Stimulated activated effector memory CD8-positive, alpha-beta T cell treated with anti-CD3 and anti-CD28 coated beads, Interleukin-12 subunit alpha, Interleukin-12 subunit beta, amount 100 ng/mL, for 72 hours (primary cell): ENCODE data around the gene ELOVL6.
"Not testable (repeated sequence)": the region's sequence is repeated elsewhere in the genome, so short reads cannot be mapped to it uniquely, and the experiment has no call there.

Experiments used
- ATAC-seq: fragments of 150-1000 bp; cut with Tn5 transposase; 2 replicates; pipeline ENCODE4 v1.10.0; 2021
- DNase-seq, 2 donors: peaks; one replicate each; pipeline ENCODE4 v3.0.0; 2021 to 2022; ENCODE audit warnings: low spot score in 2 of 2
- H3K27ac Mint-ChIP-seq: one replicate; pipeline ENCODE4 v1.8.0; 2022; ENCODE audit warnings: mild to moderate bottlenecking, mixed read lengths
- H3K36me3 Mint-ChIP-seq: one replicate; pipeline ENCODE4 v1.8.0; 2022; ENCODE audit warnings: mild to moderate bottlenecking, mixed read lengths
- H3K4me1 Mint-ChIP-seq: one replicate; pipeline ENCODE4 v1.8.0; 2022; ENCODE audit warnings: mixed read lengths
- H3K4me3 Mint-ChIP-seq: one replicate; pipeline ENCODE4 v1.8.0; 2022; ENCODE audit warnings: mild to moderate bottlenecking, mixed read lengths
- H3K9me3 Mint-ChIP-seq: one replicate; pipeline ENCODE4 v1.8.0; 2022; ENCODE audit warnings: mixed read lengths

ELOVL6 gene

DNA sequence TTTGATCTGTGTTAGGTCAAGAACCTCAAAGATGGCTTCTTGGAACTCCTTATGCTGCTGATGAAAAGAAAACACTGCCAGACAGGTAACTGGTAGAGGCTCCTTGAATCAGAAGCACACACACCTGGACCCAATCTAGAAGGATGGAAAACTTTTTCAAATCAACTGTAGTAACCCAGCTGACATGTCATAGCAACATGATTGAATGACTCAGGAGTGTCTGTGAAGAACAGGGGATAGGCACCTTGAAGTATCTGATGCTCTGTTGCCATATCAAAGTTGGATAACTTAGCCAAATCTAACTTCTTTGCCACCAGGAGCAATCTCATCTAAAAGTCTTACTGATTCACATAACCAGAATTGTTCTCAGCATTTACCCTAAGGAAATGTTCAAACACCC lies 98.8 kb downstream of the ELOVL6 start:
- Mint-ChIP-seq H3K27ac (no peak overlapping the region), H3K4me3 (no peak overlapping the region), H3K36me3 (peaks cover 8% of the 10 kb centered on the region), H3K9me3 (no peaks in the 10 kb centered on the region), H3K4me1 (peaks cover 9% of the 10 kb centered on the region)
- DNase-seq (no peak), ATAC-seq (peak; percentile 40)

DNA sequence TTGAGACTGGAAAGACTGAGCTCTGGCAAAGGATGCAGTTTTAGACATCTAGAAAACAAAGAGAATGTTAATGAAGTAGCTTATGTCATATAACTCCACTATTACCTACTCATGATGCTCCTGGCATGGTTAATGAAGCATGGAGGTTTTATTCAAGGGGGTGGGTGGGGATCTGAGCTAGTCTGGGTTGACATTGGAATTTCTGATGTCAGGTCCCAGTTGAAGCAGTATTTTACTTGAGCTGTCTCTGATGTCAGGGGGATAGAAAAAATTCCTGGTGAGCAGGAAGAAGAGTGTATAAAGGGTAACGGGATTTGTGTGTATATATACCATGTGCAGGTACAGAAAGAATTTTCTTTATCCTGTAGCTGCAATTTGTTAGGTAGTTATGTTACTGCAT lies 102.0 kb downstream of the ELOVL6 start:
- peaks cover 17% of the 10 kb centered on the region for H3K4me1 Mint-ChIP-seq
- H3K36me3 Mint-ChIP-seq = no peaks in the 10 kb centered on the region
- H3K9me3 Mint-ChIP-seq = no peaks in the 10 kb centered on the region
- DNase-seq (no peak), ATAC-seq (no peak)
- no peak overlapping the region for H3K27ac Mint-ChIP-seq
- no peak overlapping the region for H3K4me3 Mint-ChIP-seq

- Mint-ChIP-seq H3K4me1 (peaks cover 41% of the 10 kb centered on the region), H3K27ac (no peak overlapping the region), H3K4me3 (no peak overlapping the region), H3K9me3 (no peaks in the 10 kb centered on the region), H3K36me3 (peaks cover 6% of the 10 kb centered on the region)
- ATAC-seq (no peak), DNase-seq (no peak)
Observed at GRCh38 chr4:110092646-110093045, 105.8 kb downstream of the ELOVL6 start.

GRCh38 chr4:110091434-110092140 lies 106.8 kb downstream of the ELOVL6 start:
- Mint-ChIP-seq H3K4me3 (no peak overlapping the region), H3K4me1 (peaks cover 49% of the 10 kb centered on the region), H3K27ac (no peak overlapping the region), H3K9me3 (no peaks in the 10 kb centered on the region), H3K36me3 (peaks cover 6% of the 10 kb centered on the region)
- DNase-seq (no peak), ATAC-seq (no peak)

DNA sequence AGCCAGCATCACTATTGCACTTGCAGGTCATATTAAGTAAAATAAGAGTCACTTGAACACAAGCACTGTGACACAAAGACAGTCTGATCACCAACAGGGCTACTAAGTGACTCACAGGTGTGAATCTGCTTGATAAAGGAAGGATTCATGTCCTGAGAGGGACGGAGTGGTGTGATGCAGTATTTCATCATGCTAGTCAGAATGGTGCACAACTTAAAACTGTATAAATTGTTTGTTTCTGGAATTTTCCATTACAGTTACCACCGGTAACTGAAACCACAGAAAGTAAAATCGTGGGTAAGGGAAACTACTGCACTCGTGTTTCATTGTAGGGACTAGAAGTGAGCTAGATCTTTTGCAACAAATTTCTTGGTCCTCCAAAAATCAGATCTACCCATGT lies 109.7 kb downstream of the ELOVL6 start:
- peaks cover 64% of the 10 kb centered on the region for H3K4me1 Mint-ChIP-seq
- H3K9me3 Mint-ChIP-seq = no peaks in the 10 kb centered on the region
- peak; percentile 99 for ATAC-seq
- H3K4me3 Mint-ChIP-seq = peak overlapping the region; percentile 40
- peaks cover 6% of the 10 kb centered on the region for H3K36me3 Mint-ChIP-seq
- peak overlapping the region; percentile 84 for H3K27ac Mint-ChIP-seq
- DNase-seq = no peak

DNA sequence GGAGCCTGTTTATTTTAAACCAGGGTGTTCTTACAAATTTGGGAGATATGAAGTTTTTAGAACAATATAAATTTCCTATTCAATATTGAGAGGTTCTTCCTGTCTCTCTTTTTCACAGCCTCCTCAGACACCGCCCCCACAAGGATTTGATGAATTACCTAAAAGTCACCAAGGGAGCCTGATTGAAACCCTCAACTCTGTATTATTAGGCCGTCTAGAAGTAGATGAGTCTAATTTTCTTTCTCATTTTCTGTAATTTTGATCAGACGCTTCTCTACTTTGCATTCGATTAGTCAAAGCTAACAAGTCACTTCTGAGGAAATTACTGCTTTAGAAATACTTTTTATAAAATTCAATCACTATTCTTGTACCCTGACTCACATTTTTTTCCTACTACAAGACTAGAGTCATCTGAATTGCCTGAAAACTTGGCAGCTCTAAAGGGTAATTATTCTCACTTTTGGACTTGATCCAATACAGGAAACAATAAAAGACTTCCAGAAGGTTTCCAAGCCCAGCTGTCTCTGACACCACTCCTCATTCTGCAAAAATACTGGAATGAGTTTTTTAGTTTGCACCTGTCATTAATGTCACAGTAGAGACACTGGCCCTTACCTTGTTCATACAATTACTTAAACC lies 111.2 kb downstream of the ELOVL6 start:
- Mint-ChIP-seq H3K36me3 (peaks cover 6% of the 10 kb centered on the region), H3K4me3 (peak overlapping the region; percentile 6), H3K4me1 (peaks cover 64% of the 10 kb centered on the region), H3K27ac (peak overlapping the region; percentile 84), H3K9me3 (no peaks in the 10 kb centered on the region)
- ATAC-seq (peak; percentile 42), DNase-seq (no peak)

- DNase-seq (no peak), ATAC-seq (no peak)
- peaks cover 6% of the 10 kb centered on the region for H3K36me3 Mint-ChIP-seq
- no peak overlapping the region for H3K4me3 Mint-ChIP-seq
- H3K4me1 Mint-ChIP-seq = peaks cover 48% of the 10 kb centered on the region
- peak overlapping the region; percentile 65 for H3K27ac Mint-ChIP-seq
- no peaks in the 10 kb centered on the region for H3K9me3 Mint-ChIP-seq
Observed at GRCh38 chr4:110085131-110085530, 113.3 kb downstream of the ELOVL6 start.

- Mint-ChIP-seq H3K4me3 (no peak overlapping the region), H3K9me3 (peaks cover 3% of the 10 kb centered on the region), H3K36me3 (peaks cover 6% of the 10 kb centered on the region), H3K4me1 (peaks cover 44% of the 10 kb centered on the region), H3K27ac (no peak overlapping the region)
- DNase-seq (no peak), ATAC-seq (no peak)
Observed at GRCh38 chr4:110084154-110084553, 114.3 kb downstream of the ELOVL6 start.

GRCh38 chr4:110078148-110078547 lies 120.3 kb downstream of the ELOVL6 start:
- H3K9me3 Mint-ChIP-seq, DNase-seq, H3K36me3 Mint-ChIP-seq, H3K4me3 Mint-ChIP-seq, H3K27ac Mint-ChIP-seq, ATAC-seq: not testable (repeated sequence)
- H3K4me1 Mint-ChIP-seq = peaks cover 20% of the 10 kb centered on the region

GRCh38 chr4:110076828-110077227 lies 121.6 kb downstream of the ELOVL6 start:
- not testable (repeated sequence) for H3K9me3 Mint-ChIP-seq, H3K4me3 Mint-ChIP-seq, ATAC-seq, H3K27ac Mint-ChIP-seq, H3K36me3 Mint-ChIP-seq, DNase-seq
- peaks cover 20% of the 10 kb centered on the region for H3K4me1 Mint-ChIP-seq

GRCh38 chr4:110075891-110076290 lies 122.5 kb downstream of the ELOVL6 start:
- Mint-ChIP-seq H3K36me3 (peaks cover under 1% of the 10 kb centered on the region), H3K4me1 (peaks cover 20% of the 10 kb centered on the region), H3K27ac (no peak overlapping the region), H3K4me3 (no peak overlapping the region), H3K9me3 (peaks cover 3% of the 10 kb centered on the region)
- no peak for DNase-seq
- no peak for ATAC-seq

GRCh38 chr4:110075083-110075738 lies 123.2 kb downstream of the ELOVL6 start:
- ATAC-seq = peak; percentile 79
- peaks cover 20% of the 10 kb centered on the region for H3K4me1 Mint-ChIP-seq
- H3K9me3 Mint-ChIP-seq = peaks cover 3% of the 10 kb centered on the region
- DNase-seq = no peak
- H3K27ac Mint-ChIP-seq = no peak overlapping the region
- H3K36me3 Mint-ChIP-seq = peaks cover 6% of the 10 kb centered on the region
- no peak overlapping the region for H3K4me3 Mint-ChIP-seq

GRCh38 chr4:110074570-110074969 lies 123.8 kb downstream of the ELOVL6 start:
- H3K9me3 Mint-ChIP-seq = peaks cover 2% of the 10 kb centered on the region
- no peak overlapping the region for H3K4me3 Mint-ChIP-seq
- no peak overlapping the region for H3K27ac Mint-ChIP-seq
- H3K4me1 Mint-ChIP-seq = peaks cover 18% of the 10 kb centered on the region
- ATAC-seq (no peak), DNase-seq (no peak)
- H3K36me3 Mint-ChIP-seq = peaks cover 6% of the 10 kb centered on the region

DNA sequence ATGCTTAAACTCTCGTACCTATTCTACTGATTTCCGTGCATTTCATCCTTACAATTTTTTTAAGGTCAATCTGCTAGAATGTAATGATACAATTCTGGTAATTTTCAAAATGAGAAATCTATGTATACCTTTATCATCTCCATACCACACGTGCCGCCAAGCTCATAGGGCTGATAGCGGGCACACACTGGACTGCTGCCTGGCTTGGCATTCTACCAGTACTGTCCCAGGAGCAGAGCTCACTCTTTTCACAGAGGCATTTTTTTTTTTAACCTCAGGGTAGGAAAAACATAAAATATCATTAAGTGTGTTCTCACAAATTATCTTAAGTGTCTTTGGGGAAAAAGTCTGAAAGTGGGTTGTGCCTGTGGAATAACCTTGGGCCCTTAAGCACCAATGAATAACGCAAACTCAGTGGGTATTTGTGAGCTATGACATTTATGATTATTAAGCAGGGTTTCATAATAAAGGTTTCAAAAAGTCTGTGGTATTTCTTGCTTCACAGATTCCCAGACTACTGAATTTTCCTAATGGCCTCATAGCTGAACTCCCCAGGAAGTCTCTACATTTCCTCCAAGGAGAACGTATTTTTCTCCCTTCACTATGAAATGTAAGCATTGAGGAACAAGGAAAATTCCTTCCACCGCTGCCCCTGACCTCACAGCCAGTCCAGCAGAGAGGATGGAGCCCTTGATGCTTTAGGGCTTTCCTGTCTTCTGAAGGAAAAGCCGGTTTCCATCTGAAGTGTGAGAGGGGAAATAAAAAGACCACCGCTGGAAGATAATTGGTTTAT lies 125.2 kb downstream of the ELOVL6 start:
- no peak overlapping the region for H3K4me3 Mint-ChIP-seq
- H3K4me1 Mint-ChIP-seq = peaks cover 14% of the 10 kb centered on the region
- H3K27ac Mint-ChIP-seq = no peak overlapping the region
- no peak for DNase-seq
- no peaks in the 10 kb centered on the region for H3K9me3 Mint-ChIP-seq
- no peak for ATAC-seq
- peaks cover 6% of the 10 kb centered on the region for H3K36me3 Mint-ChIP-seq

- ATAC-seq = no peak
- Mint-ChIP-seq H3K36me3 (peaks cover 6% of the 10 kb centered on the region), H3K9me3 (no peaks in the 10 kb centered on the region), H3K4me1 (peaks cover 18% of the 10 kb centered on the region), H3K4me3 (no peak overlapping the region), H3K27ac (no peak overlapping the region)
- no peak for DNase-seq
Observed at GRCh38 chr4:110071466-110071865, 126.9 kb downstream of the ELOVL6 start.
